Gastrocnemius medialis (tissue), 4 donors: ENCODE results near the gene PBX1. TPM values are rescaled to one million over a fixed set of nuclear protein-coding genes. Genes with fewer than 3 reads are reported as not detected.

Experiments
- ATAC-seq, 2 donors: fragments of 150-250 bp; one replicate each; pipeline ENCODE4 v1.9.1; 2016
- DNase-seq, 2 donors: peaks; one replicate each; pipeline ENCODE4 v3.0.0-alpha.2; 2019
- H3K27ac ChIP-seq, 4 donors: fragments of 200-600 bp; sonication (generic); 1 replicate in 1 of 4; 2 replicates in 3 of 4; pipeline ENCODE4 v1.5.1; 2016 to 2018; ENCODE audit warnings: mild to moderate bottlenecking in 2 of 4, moderate library complexity in 1 of 4
- H3K27me3 ChIP-seq, 3 donors: fragments of 200-600 bp; sonication (generic) in 2 of 3; 1 replicate in 1 of 3; 2 replicates in 2 of 3; pipeline versions ENCODE4 v1.5.1 to v1.6.0; 2016 to 2019; ENCODE audit warnings: mild to moderate bottlenecking in 1 of 3, moderate library complexity in 1 of 3
- H3K36me3 ChIP-seq, 2 donors: fragments of 200-600 bp; sonication (generic) in 1 of 2; one replicate each; pipeline ENCODE4 v1.5.1; 2017 to 2018
- H3K4me1 ChIP-seq, 2 donors: fragments of 200-600 bp; sonication (generic) in 1 of 2; one replicate each; pipeline ENCODE4 v1.5.1; 2016 to 2017; ENCODE audit warnings: mild to moderate bottlenecking in 2 of 2
- H3K4me3 ChIP-seq, 4 donors: fragments of 200-600 bp; sonication (generic) in 3 of 4; 1 replicate in 1 of 4; 2 replicates in 3 of 4; pipeline ENCODE4 v1.5.1; 2016 to 2019; ENCODE audit warnings: mild to moderate bottlenecking in 2 of 4
- H3K9me3 ChIP-seq, 3 donors: fragments of 200-600 bp; sonication (generic) in 2 of 3; 1 replicate in 1 of 3; 2 replicates in 2 of 3; pipeline ENCODE4 v1.5.1; 2016 to 2019
- POLR2A ChIP-seq, 2 donors: fragments of 450-650 bp; IDR thresholded peaks; one replicate each; pipeline ENCODE4 v1.6.1; 2017; ENCODE audit warnings: antibody characterized with exemption in 2 of 2, mild to moderate bottlenecking in 2 of 2, moderate library complexity in 2 of 2
- in situ Hi-C, 4 donors: fragments of 200-750 bp; cut with MboI; loops; one replicate each; pipeline versions ENCODE4 v1.15.0 to v1.8.0; 2017; ENCODE audit warnings: low sequenced_read_pairs in 4 of 4
- intact Hi-C: fragments of 100-400 bp; cut with DNase I; formaldehyde crosslinking; loops from one replicate; pipeline ENCODE4 v1.15.1; 2023; ENCODE audit warnings: low total_unique reads
- total RNA-seq, 4 donors: library from RNA; depleted of rRNA; stranded (reverse); fragments of >200 nt; gene quantifications; one replicate each; pipeline versions ENCODE4 v1.1.0 to v1.2.3, GENCODE V29; 2016
- TF ChIP-seq, protein P1 (sequence below), 5 experiments: fragments of 450-650 bp in 3 of 5; fragments of 200-600 bp in 2 of 5; sonication (generic) in 2 of 5; IDR thresholded peaks in 4 of 5; conservative IDR thresholded peaks in 1 of 5; 1 replicate in 4 of 5; 2 replicates in 1 of 5; pipeline ENCODE4 v1.5.1; 2016 to 2019; ENCODE audit warnings: antibody characterized with exemption in 5 of 5, mild to moderate bottlenecking in 3 of 5, moderate library complexity in 3 of 5

Gene PBX1
- total RNA-seq, 4 donors from 2014 or later, result 21.7 to 36.5 (median 29.0) TPM

DNA sequence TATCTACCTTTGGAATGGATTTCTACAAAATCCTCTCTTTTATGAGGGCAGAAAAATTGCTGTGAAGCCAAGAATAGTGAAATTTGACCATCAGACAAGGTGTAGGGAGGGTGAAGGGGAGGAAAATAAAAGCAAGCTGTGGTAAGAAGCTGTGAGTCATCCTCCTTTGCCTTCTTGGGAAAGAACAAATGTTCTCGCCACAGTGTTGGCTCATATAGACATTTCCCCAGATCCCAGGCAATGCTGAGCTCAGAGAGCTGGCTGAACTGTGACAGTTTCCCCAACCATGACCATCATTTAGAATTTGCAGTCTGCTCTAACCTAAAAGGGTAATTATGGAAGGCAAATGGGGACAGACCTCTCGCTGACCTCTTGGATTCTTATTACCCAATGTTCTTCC lies 235.4 kb downstream of the PBX1 start:
- Histone ChIP-seq H3K27me3 (no peaks in the 10 kb centered on the region), H3K4me3 (no peak overlapping the region), H3K9me3 (no peaks in the 10 kb centered on the region), H3K27ac (peak overlapping the region; percentile 84 to 88 (median 86)), H3K36me3 (no peaks in the 10 kb centered on the region), H3K4me1 (peaks cover 23 to 54% of the 10 kb centered on the region in 2 donors)
- in situ Hi-C loops (loop anchor here in 2 of 4 donors (5.0 to 25.0 kb wide), 2 partner anchors 107 to 237 kb away; partner anchors contain the start of gene PBX1 (in 1 of the 2)), intact Hi-C loops (no loop called here)
- DNase-seq, result peak; percentile 70 to 84
- TF ChIP-seq, protein P1, sequence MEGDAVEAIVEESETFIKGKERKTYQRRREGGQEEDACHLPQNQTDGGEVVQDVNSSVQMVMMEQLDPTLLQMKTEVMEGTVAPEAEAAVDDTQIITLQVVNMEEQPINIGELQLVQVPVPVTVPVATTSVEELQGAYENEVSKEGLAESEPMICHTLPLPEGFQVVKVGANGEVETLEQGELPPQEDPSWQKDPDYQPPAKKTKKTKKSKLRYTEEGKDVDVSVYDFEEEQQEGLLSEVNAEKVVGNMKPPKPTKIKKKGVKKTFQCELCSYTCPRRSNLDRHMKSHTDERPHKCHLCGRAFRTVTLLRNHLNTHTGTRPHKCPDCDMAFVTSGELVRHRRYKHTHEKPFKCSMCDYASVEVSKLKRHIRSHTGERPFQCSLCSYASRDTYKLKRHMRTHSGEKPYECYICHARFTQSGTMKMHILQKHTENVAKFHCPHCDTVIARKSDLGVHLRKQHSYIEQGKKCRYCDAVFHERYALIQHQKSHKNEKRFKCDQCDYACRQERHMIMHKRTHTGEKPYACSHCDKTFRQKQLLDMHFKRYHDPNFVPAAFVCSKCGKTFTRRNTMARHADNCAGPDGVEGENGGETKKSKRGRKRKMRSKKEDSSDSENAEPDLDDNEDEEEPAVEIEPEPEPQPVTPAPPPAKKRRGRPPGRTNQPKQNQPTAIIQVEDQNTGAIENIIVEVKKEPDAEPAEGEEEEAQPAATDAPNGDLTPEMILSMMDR (IDR thresholded peaks at IDR 0.05 in 4 of 5, conservative IDR thresholded peaks at IDR 0.05 in 1 of 5), result no peak
- TF ChIP-seq POLR2A (IDR thresholded peaks at IDR 0.05), result no peak
- ATAC-seq, result peak; percentile 99

- intact Hi-C loops (no loop called here), in situ Hi-C loops (loop anchor here in 1 of 4 donors (25.0 kb wide), 1 partner anchor 110 kb away; no protein-coding TSS in a partner anchor)
- peak overlapping the region in 3 of 4 donors; percentile 42 to 85 (median 84) for H3K27ac ChIP-seq
- no peaks in the 10 kb centered on the region for H3K9me3 ChIP-seq
- H3K4me3 ChIP-seq, result no peak overlapping the region
- TF ChIP-seq POLR2A (IDR thresholded peaks at IDR 0.05), result no peak
- TF ChIP-seq, protein P1 (IDR thresholded peaks at IDR 0.05 in 4 of 5, conservative IDR thresholded peaks at IDR 0.05 in 1 of 5), result no peak
- no peak for DNase-seq
- no peak for ATAC-seq
- H3K27me3 ChIP-seq, result no peaks in the 10 kb centered on the region
- no peaks in the 10 kb centered on the region for H3K36me3 ChIP-seq
- H3K4me1 ChIP-seq, result peaks cover 36 to 54% of the 10 kb centered on the region in 2 donors
These were observed 237.9 kb downstream of the PBX1 start for GRCh38 chr1:164796916-164797315.

GRCh38 chr1:164801246-164801731 lies 242.3 kb downstream of the PBX1 start:
- intact Hi-C loops (no loop called here), in situ Hi-C loops (no loop called here)
- peaks cover 52 to 66% of the 10 kb centered on the region in 2 donors for H3K4me1 ChIP-seq
- DNase-seq (no peak), ATAC-seq (no peak)
- H3K27me3 ChIP-seq, result no peaks in the 10 kb centered on the region
- H3K9me3 ChIP-seq, result no peaks in the 10 kb centered on the region
- H3K4me3 ChIP-seq, result peak overlapping the region in 1 of 4 donors; percentile 4
- TF ChIP-seq, protein P1 (IDR thresholded peaks at IDR 0.05 in 4 of 5, conservative IDR thresholded peaks at IDR 0.05 in 1 of 5), result no peak
- TF ChIP-seq POLR2A (IDR thresholded peaks at IDR 0.05), result no peak
- H3K27ac ChIP-seq, result peak overlapping the region; percentile 64 to 83 (median 81)
- no peaks in the 10 kb centered on the region for H3K36me3 ChIP-seq

GRCh38 chr1:164801791-164802502 lies 243.0 kb downstream of the PBX1 start:
- ATAC-seq (peak in 1 of 2 donors; percentile 25), DNase-seq (no peak)
- Histone ChIP-seq H3K36me3 (no peaks in the 10 kb centered on the region), H3K27me3 (no peaks in the 10 kb centered on the region), H3K9me3 (no peaks in the 10 kb centered on the region), H3K27ac (peak overlapping the region; percentile 64 to 83 (median 81)), H3K4me1 (peaks cover 54 to 69% of the 10 kb centered on the region in 2 donors), H3K4me3 (peak overlapping the region in 1 of 4 donors; percentile 16)
- intact Hi-C loops, result no loop called here
- TF ChIP-seq, protein P1 (IDR thresholded peaks at IDR 0.05 in 4 of 5, conservative IDR thresholded peaks at IDR 0.05 in 1 of 5), result no peak
- TF ChIP-seq POLR2A (IDR thresholded peaks at IDR 0.05), result no peak
- in situ Hi-C loops, result no loop called here
